TTC549 (cell line): ENCODE data around the gene PMVK.
"Not testable (repeated sequence)": the region's sequence is repeated elsewhere in the genome, so short reads cannot be mapped to it uniquely, and the experiment has no call there.

Source experiments
- FAIRE-seq: peaks from 2 replicates; lab custom pipeline; 2012; peaks lifted over from hg19 to GRCh38; lab: Jason Lieb, UNC

The PMVK gene

GRCh38 chr1:154936555-154937084 lies at the start of gene PMVK:
Gene PMVK (minus strand): TSS chr1:154936719. CDS start chr1:154936685, 34 bp downstream.
- FAIRE-seq: no peak

- no peak for FAIRE-seq
Observed at GRCh38 chr1:154983776-154984466, 47.4 kb upstream of the PMVK start.

- peak; percentile 99 for FAIRE-seq
Observed at GRCh38 chr1:154982897-154983648, 46.6 kb upstream of the PMVK start, which contains the start of gene FLAD1. Gene FLAD1 (plus strand): TSS chr1:154983344. CDS start chr1:154983695, 351 bp downstream.

- no peak for FAIRE-seq
Observed at GRCh38 chr1:154982341-154982740, 45.8 kb upstream of the PMVK start.

GRCh38 chr1:154978360-154978759 lies 41.8 kb upstream of the PMVK start:
- FAIRE-seq: no peak

GRCh38 chr1:154977762-154978161 lies 41.2 kb upstream of the PMVK start:
- FAIRE-seq: not testable (repeated sequence)

- no peak for FAIRE-seq
Observed at GRCh38 chr1:154975409-154976059, 39.0 kb upstream of the PMVK start.

GRCh38 chr1:154974808-154975408 lies 38.4 kb upstream of the PMVK start:
- FAIRE-seq: no peak

- FAIRE-seq: peak; percentile 99
Observed at GRCh38 chr1:154974102-154974807, 37.7 kb upstream of the PMVK start, which contains the start of gene CKS1B. Gene CKS1B (plus strand): TSS chr1:154974681. CDS start chr1:154974746, 65 bp downstream.

- peak; percentile 99 for FAIRE-seq
Observed at GRCh38 chr1:154973344-154974101, 37.0 kb upstream of the PMVK start.

GRCh38 chr1:154972517-154973343 lies 36.2 kb upstream of the PMVK start:
- FAIRE-seq: peak; percentile 96

- no peak for FAIRE-seq
Observed at GRCh38 chr1:154972213-154972516, 35.6 kb upstream of the PMVK start.

GRCh38 chr1:154971341-154971998 lies 35.0 kb upstream of the PMVK start:
- no peak for FAIRE-seq

- peak; percentile 98 for FAIRE-seq
Observed at GRCh38 chr1:154970631-154971340, 34.3 kb upstream of the PMVK start, which contains the start of gene SHC1. Gene SHC1 (minus strand): TSS chr1:154970747. CDS start chr1:154970526, 221 bp downstream.

- FAIRE-seq: no peak
Observed at GRCh38 chr1:154969860-154970452, 33.4 kb upstream of the PMVK start.

- no peak for FAIRE-seq
Observed at GRCh38 chr1:154969246-154969645, 32.7 kb upstream of the PMVK start.

- FAIRE-seq: no peak
Observed at GRCh38 chr1:154968731-154969130, 32.2 kb upstream of the PMVK start.

GRCh38 chr1:154967331-154967950 lies 30.9 kb upstream of the PMVK start:
- FAIRE-seq: no peak
